ENCODE results near the gene AUTS2.

AUTS2 gene

DNA sequence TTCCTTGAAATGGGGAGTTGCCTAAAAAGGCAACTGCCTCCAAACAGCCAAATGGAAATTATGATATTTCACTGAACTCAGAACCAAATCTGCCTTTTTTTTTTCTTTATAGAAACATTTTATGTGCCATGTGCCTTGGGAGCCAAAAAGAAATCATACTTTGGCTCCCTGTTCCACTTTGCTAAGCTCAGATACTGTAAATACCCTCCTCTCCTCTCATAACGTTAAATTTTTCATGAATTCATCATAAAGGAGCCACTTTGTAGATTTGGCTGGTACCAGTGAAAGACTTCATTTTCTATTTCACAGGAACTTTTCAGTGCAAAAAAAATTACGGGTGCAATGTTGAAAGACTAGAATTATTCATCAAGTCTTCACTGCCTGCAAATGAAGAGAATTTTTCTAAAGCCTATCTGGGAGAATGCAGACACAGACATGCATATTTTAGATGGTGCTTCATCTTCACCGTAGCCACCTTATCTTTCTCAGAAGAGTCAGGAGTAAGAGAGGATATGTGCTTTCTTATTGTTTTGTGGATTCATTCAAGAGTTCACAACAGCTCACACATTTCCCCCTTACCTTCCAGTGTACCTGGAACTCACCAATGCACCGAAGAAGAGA lies 791.4 kb downstream of the AUTS2 start:
- no peak for DNase-seq (ENCODE audit: low spot score)

DNA sequence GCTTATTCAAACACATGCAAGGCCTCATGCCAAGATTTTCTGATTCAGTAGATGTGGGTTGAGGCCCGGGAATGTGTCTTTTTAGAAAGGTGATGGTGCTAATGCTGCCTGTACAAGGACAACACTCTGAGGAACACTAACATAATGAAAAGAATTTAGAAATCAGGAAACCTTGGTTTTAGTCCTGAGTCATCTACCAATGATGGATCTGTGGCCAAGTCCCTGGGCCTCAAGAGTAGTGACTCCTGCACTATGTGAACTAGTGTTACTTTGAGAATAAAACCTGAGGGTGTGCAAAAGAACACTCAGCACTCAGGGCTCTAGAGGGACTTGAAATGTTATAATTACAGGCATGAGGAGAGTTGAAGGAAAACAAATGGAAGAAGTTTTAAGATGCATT lies 792.0 kb downstream of the AUTS2 start:
- DNase-seq (ENCODE audit: low spot score), result no peak

DNA sequence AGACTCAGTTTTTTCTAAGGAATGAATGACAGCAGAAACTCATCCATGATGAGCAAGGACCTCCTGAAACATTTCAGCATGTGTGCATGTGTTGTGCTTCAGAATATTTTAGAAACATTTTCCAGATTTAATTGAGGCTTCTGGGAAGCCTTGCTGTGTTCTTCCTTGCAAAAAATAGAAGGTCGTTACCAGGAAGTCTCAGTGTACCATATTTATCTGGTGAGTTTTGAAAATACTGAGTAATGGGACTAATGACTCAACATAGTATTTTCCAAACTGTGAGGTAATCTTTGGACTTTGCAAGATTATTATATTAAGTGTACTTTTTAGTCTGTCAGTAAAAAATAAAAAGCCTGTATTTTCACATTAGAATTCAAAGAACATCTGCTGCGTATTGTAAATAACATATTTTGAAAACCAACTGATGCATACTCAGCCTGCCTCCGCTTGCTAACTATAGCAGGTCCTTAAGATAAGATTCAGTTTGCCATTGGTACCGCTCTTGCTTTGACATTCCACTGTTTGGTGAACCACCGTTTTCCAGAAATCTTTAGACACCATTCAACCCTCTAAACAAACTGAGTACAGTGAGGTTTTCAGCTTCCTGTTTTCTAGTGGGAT lies 794.1 kb downstream of the AUTS2 start:
- DNase-seq (ENCODE audit: low spot score), result no peak

DNA sequence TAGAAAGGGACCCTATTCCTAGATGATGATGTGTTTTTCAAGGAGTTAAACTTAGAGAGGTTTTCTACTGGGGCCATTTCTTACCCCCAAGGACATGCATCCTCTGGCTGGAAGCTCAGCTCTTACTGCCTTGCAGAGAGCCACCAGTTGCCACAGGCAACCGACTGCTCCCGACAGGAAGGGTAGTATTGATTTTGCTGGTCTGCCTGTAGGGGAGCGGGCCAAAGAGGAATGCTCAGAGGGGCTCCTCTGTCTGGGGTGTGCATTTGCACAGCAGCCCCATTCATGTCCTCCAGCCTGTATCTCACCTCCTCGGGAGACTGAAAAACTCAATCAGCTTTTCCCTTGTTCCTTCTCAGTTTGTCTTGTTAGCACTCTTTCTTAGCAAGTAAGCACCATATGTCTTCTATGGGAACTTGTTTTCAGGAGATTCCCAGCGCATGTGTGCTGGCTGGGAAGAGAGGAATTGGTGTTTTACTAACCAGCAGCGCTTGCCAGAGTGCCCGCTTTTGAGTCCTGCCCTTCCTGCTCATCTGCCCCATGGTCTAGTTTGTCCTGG lies 794.7 kb downstream of the AUTS2 start:
- DNase-seq (ENCODE audit: low spot score), result no peak

DNA sequence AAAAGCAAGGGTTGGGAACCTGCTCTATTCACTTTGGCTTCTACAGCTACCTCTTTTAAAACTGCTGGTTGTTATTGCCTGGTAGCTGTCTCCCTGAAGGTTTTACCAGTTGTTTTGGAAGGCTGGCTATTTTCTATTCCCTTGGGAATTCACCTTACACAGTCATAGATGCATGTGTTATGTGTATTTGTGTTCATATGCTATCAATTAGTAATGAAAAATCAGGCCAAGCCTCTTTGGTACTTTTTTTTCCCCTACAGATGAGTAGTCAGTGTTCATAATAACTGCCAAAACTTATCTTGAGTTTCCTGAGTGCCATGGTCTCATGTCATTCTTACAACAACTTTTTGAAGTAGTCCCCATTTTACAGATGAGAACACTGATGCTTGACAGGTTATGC lies 795.7 kb downstream of the AUTS2 start:
- no peak for DNase-seq (ENCODE audit: low spot score)

DNA sequence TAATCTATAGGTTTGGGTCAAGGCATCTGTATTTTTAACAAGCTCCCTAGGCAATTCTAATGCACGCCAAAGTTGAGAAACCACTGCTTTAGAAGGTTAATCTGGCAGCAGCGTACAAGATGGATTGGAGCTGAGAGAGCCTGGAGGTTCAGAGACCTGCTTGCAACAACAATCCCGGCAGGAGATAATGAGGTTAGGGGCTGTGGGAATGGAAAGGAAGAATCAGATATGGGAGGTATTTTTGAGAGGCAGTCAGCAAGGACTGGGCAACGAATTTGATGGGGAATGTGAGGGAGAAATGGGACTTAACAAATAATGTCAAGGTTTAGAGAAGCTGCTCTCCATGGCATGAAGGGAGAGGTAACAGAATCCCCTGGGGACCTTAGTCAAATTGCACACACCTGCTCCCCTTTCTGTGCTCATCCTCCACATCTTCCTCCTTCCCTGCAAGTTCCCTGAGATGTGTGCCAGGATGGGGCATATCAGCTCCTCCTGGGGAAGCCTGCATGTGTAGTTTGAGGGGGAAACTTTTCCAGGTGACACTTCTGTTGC lies 802.6 kb downstream of the AUTS2 start:
- no peak for DNase-seq (ENCODE audit: low spot score)

DNA sequence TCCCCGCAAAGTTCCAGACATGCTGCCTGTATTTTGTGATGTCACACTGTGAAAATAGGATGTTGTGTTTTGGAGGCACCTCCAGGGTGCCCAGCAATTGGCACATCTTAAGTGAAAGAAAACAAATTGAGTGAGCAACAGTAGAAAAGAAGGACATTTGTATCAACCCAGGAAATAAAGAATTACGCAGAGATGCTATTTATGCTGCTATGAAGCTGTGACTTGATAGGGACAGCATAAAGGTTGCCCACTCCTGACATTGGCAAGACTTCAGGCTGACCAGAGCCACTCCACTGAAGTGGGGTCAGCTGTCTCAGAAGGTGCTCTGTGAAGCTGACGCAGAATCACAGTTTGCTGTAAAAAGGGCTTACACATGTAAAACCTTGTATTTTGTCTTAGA lies 803.8 kb downstream of the AUTS2 start:
- no peak for DNase-seq (ENCODE audit: low spot score)

DNA sequence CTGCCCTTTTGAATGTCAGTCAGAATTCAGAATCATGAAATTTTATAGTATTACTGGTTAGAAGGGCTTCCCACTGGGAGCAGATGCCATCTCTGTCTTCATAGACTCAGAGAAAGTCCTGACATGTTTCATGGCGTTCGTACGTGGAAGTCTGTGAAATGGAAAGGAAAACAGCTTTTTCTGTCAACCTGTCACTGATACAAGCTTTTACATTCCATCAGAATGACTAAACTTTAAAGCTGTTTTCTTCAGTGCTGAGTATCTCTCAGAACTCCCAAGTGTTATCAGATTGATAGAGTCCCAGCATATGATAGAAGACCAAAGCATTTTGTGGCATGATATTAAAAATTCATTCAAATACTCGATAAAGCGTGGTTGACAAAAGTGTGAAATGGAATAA lies 807.0 kb downstream of the AUTS2 start:
- DNase-seq (ENCODE audit: low spot score), result no peak

DNA sequence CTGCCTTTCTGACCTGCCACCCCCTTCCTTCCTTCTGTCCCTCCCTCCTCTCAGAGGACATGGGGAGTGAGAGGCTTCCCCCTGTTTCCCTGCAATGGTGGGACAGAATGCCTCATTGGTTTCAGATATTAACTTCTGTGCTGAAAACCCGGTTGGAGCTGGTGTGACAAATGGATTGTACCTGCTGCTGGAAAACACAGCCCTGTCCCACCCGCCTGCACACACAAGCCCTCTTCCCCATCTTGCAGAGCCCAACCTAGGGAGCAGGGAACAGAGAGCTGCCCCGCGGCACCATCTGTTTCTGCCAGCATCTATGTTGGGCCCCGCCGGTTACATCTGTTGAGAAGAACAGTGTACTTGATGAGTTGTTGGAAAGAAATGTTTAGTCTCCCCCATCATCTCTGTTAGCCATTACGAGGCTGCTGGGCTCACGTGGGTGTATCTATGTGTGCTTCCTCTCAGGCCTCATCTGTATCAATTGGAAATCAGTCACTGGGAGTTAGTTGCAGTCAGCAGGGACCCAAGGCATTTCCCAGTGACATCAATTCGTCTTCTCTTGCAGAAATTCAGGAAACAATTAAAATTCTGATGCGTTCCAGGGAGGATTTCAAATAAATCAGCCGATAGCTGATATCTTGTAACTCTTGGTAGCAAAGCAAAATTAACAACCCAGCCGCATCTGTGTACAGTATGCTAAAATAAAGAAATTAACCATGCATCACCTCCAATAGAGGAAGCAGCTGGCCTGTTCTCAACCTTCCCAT lies 808.1 kb downstream of the AUTS2 start:
- DNase-seq (ENCODE audit: low spot score), result no peak

DNA sequence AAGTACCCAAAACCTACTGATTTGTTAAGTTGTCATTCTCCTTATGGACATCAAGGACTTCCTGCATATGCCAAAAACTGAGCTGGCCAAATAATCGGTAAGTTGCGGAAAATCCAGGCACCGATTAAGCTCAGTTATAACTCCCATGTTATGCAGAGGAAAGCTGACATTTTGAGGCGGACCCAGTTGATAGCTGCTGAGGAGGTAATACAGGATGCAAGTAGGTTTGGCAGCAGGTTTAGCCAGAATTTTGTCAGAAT lies 808.6 kb downstream of the AUTS2 start:
- no peak for DNase-seq (ENCODE audit: low spot score)

DNA sequence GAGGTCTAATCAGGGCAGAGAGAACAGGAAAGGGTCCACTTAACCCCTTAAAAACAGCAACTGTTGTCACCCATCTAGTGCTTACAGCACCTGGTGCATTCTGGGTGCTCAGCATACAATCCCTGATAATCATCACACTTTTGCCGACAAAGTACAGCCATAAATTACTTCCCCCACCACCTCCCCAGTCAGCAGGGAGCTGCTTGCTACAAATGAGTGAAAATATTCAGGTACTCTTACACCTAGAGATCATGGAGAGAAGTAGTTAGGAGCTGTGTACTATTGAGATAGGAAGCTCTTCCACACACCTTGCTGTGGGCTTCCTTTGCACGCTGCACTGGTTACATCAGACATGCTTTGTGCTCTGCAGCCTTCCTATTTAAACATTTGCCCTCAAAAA lies 810.2 kb downstream of the AUTS2 start:
- DNase-seq (ENCODE audit: low spot score), result no peak

DNA sequence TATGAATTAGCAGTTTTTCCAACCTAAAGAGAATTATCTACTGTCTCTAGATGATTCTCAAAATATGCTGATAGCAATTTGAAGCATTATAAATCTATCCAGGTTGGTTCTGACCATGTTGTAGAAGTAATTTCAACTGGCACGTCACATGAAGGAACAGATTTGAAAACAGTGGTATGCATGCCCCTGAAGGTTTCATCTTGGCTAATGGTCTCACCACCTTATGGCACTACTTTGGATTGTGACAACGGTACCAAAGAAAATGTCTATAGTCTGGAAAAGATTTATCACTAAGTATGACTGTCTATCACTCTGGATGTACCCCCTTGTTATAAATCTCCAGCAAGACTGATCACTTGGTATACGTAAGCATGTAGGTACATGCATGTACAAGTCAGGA lies 810.6 kb downstream of the AUTS2 start:
- DNase-seq (ENCODE audit: low spot score), result no peak

DNA sequence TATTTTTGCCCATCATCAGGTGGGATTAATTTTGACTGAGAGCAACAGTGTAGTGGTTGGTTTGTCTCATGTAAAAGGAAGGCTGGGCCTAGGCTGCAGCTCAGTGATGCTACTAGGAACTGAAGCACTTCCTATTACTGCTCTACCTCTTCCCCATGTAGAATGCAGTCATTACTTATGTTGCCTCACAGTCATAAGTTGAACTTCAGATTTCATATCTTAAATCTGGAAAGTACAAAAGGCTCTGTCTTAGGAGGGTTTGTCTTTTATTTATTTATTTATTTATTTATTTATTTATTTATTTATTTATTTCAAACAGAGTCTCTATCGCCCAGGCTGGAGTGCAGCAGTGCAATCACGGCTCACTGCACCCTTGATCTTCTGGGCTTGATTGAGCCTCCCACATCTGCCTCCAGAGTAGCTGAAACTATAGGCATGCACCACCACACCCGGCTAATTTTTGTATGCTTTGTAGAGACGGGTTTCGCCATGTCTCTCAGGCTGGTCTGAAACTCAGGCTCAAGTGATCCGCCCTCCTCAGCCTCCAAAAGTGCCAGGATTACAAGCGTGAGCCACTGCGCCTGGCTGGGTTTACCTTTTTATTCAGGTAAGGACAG lies 812.0 kb downstream of the AUTS2 start:
- DNase-seq (ENCODE audit: low spot score), result no peak

DNA sequence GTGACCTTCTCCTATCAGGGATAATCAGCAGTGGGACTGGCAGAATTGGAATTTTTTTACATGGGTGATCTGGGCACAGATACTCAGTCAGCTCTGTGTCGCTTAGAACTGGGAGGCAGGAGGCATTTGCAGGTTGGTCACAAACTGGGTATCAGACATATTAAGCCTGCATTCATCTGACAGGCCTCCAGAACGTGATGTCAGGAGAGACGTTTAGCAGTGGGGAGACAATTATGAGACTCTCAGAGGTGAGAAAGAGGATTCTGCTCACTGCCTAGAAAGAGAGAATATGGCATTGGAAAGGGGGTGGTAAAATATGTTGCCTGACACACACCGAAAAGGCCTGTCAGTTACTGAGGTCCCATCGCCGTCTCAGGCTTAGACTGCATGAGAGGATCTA lies 816.1 kb downstream of the AUTS2 start:
- DNase-seq (ENCODE audit: low spot score), result no peak

DNA sequence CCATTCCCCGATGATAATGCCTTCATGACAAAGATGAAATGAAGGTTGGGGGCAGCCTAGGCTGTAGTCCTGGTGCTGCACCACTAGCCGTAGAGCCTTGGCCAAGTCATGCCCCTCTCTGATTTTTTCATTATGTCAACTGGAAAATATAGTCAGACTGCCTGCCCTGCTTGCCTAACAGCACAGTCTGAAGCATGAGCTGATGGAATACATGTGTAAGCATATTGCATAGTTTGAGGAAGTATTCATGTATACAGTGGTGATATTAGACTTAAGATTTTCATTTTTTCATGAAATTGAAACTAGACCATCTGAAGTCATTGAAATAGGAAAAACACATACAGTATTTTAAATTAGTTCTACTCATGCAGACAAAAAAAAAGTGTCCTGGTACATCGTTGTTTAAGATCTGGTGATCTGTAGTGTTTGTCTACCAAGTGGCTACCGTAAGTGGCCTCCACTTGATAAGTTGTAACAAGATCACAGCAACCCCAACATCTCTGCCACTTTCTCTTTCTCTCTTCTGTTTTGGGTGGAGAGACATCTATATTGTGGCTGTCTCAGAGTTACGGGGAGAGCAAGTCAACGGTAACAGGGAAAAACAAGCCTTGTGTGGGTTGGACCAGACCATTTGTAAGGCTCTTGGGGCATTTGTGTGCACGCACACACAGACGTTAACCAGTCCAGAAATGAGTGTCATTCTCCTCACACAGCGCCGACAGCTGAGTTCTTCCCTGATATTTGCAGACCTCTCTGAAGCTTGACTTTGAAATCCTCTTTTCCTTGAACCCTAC lies 817.1 kb downstream of the AUTS2 start:
- no peak for DNase-seq (ENCODE audit: low spot score)

DNA sequence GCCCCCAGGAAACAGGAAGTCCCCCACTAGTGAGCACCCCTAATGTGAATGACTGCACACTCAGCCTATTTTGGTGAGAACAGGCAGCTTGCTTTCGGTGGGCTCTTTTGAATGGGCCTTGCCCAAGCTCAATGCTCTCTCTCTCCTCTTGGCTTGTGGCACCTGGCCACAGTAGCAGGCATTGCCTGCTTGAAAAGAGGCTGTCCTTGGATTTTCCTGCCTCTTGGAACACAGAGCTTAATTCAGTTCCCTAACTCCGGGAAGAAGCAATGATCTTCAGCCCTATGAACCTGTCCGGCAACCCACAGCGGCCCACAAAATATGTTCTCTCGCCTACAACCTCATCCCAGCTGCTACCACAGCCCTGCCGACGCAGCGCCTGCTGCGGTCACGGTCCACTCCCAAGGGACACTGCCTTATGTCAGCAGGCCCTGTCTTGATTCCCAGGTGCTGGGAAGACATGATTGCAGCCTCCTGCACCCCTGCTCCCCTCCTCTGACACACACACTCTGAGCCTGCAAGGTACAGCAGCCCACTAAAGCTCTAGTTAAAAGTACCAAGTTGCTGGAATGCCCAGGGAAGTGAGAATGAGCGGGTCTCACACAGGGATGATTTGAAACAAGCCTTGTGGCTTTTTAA lies 818.2 kb downstream of the AUTS2 start:
- DNase-seq (ENCODE audit: low spot score), result no peak

DNA sequence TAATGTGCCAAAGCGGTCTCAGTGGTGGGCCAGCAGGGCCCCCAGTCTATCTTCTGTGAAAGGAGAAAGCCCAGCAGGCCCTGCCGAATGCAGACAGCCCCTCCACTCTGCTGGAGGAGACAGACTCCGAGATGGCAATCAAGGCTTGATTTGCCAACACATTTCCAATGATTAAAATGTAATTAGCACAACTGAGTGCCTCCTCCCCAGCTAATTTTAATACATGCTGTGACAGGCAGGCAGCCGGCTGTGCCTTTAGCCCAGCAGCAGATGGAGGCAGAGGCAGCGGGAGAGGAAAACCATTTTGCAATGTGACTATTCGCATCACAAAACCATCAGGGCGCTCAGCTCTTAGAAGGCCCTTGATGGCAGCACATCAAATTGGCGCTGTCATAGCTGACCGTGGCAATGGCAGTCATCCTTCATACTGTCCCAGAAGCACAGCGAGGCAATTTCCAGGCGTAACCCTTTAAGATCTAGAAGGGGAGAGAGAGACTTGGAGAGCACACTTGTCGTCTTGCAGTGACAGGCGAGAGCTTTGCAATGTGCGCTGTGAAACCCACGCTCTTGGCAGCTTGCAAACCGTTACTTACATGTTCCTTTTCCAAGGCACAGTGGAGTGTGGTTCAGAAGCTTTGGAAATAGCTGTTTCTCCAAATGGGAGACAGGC lies 818.8 kb downstream of the AUTS2 start:
- no peak for DNase-seq (ENCODE audit: low spot score)

DNA sequence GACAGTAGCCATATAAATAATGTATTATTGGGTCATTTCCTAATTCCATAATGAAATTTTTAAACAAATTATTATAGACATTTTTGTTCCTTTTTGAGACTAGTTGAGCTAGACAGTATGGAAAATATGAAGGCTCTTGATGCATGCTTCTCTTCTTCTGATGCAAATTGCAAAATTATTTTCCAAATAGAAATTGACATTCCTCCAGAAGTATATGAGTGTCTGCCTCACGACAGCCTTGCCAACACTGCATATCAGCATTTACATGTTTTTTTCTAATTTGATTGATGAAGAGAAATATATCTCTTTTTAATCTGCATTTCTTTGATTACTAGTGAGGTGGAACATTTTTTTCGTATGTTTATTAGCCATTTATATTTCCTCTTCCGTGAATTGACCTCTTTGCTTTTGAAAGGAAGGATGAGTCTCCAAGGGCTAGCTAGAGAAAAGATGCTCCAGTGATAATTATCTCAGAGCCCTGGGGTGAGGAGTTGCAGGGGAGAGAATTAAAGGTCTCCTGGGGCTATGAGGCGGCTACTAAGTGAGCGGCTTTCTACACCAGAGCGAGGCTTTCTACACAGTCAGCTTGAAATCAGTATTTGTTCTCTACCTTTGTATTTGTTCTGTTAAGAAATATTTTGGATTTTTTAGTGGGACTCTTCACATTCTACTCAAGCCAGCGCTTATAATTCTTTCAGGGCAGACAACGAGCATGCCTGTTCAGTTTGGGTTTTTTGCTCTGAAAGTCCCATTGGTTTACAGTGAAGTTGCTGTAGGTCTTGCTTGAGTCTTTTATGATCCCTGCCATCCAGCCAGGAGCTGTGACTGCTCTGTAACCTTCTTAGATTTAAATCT lies 821.5 kb downstream of the AUTS2 start:
- no peak for DNase-seq (ENCODE audit: low spot score)

DNA sequence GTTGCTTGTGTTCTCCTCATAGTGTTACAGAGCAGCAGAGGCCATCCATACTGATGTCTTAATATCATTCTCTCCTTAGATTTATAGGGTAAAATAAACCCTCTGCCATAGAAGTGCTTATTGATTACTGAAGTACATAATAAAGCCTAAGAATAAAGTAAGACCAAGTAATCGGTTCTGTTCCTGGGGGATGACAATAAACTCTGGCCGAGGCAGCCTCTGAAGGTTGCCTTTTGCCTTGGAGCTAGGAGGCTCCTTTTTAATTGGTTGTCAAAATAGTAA lies 822.0 kb downstream of the AUTS2 start:
- no peak for DNase-seq (ENCODE audit: low spot score)

DNA sequence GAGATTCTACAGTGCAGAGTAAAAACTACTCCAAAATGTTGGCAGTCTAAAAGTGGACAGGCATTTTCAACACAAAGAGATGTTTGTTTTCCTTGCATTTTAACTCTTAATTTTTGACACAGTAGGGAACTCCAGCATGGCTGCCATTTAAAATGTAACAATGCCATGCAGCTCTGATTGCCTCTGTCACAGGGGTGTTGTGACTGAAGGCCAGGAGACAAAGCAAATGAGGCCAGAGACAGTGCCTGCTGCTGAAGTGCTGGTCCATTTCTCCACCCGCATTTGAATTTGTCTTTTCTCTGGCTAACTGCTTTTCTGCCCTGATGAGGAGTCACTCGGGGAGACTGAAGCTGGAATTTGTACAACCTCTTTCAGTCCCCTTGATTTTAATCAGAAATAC lies 823.0 kb downstream of the AUTS2 start:
- DNase-seq (ENCODE audit: low spot score), result no peak
